Activated CD8-positive, alpha-beta memory T cell treated with anti-CD3 and anti-CD28 coated beads, Interleukin-2, amount 50 U/mL, for 24 hours (primary cell): ENCODE measurements around the gene SASH1.

Experiments
- DNase-seq: peaks from one replicate; pipeline ENCODE4 v3.0.0-alpha.2; 2020; ENCODE audit errors: extremely low read depth

SASH1 gene

GRCh38 chr6:148521158-148521557, 178.5 kb downstream of the SASH1 start:
- DNase-seq: no peak

DNA sequence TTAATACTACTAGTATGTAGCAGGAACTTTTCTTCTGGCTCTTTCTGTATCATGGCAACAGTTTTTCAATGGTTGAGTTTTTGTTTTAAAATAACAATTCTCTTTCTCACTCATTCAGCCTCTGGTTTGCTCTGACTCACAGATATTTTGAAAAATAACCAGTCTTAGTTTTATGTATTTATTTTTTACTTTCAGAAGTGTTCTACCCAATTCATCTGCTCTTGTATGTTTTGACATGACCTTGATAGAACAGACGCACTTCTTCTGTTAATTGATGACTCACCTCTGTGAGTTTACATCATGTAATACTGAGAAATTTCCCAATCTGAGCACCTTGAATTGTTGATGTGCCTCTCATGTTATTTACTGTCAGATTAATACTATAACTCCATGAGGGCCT, 178.9 kb downstream of the SASH1 start:
- DNase-seq: no peak

DNA sequence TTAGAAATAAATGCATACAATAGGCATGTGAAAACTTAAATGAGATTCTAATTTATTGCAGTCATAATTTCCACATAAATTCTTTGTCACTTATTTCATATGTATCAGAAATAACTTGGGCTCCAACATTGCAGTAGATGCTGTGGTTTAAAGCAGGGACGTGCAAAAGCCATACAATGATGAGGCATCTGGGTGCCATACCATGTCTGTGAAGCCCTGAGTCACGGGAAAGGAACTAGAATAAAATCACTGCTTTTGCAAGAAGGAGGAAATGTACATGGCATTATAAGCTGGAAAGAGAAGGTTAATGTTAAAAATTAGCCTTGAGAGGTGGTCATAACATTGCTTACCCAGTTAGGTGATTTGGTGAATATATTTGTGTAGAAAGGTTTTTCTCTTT, 180.4 kb downstream of the SASH1 start:
- no peak for DNase-seq

DNA sequence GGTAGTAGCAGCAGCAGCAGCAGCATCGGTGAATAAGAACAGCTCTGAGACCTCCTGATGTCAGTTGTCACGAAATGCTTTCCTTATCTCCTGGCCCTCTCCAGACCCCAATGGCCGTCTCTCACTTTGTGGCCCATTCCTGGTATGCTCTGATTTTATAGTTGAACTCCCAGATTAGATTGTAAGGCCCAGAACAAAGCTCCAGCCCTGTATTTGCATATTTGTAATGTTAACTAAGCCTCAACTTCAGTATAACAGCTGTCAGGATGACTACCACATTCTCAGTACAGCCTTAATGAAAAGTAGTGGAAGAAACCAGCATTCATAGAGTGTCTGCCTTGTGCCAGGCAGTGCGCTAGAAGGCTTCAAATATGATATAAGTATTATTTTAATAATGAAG, 180.9 kb downstream of the SASH1 start:
- no peak for DNase-seq

- no peak for DNase-seq
Observed at GRCh38 chr6:148524471-148524882, 181.8 kb downstream of the SASH1 start.

DNA sequence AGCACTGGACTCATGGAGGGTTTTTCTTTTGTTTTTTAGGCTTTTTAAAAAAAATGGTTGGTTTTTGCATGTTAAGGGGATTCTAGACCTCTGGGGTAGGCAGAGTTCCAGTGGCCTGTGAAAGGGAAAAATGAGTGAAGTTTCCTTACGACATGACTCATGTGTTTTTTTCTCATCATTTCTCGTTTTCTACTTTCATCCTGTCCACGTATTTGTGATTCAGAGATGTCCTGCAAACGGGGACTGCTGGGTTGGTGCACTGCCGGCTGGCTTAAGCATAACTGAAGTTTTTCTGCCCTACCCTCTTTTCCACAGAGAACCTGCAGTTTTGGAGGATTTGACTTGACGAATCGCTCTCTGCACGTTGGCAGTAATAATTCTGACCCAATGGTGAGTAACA, 182.3 kb downstream of the SASH1 start:
- DNase-seq: no peak

DNA sequence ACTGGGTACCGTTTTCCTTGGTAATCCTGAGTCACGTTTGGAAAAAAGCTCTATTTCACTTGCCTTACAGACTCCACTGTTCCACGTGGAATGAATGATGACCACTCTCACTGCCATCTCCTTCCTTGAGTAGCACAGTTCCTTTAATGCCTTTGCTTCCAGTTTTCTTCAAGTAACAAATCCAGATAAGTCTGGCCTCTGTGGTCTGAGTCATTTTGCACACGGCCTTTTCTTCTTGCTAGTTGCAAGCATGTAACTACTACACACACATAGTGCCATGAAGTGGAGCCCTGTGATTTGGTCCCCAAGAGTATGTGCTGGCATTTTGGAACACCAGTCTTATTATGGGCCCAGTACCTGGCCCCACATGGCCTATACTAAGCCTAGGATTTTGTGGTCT, 182.8 kb downstream of the SASH1 start:
- DNase-seq: no peak

GRCh38 chr6:148526145-148526544, 183.5 kb downstream of the SASH1 start:
- no peak for DNase-seq

GRCh38 chr6:148528292-148528691, 185.7 kb downstream of the SASH1 start:
- DNase-seq: no peak

DNA sequence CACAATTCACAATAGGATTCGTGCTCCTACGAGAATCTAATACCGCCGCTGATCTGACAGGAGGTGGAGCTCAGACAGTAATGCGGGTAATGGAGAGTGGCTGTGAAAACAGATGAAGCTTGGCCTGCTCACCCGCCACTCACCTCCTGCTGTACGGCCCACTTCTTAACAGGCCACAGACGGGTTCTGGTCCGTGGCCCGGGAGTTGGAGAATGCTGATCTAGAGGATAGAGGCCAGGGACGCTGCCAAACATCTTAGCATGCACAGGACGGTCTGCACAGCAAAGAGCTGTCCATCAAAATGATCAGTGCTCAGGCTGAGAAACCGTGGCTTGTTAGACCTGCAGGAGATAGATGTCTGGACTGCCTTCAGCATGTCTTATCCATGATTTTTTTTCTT, 186.4 kb downstream of the SASH1 start:
- DNase-seq: no peak

- DNase-seq: no peak
Observed at GRCh38 chr6:148530394-148530953, 187.8 kb downstream of the SASH1 start.

DNA sequence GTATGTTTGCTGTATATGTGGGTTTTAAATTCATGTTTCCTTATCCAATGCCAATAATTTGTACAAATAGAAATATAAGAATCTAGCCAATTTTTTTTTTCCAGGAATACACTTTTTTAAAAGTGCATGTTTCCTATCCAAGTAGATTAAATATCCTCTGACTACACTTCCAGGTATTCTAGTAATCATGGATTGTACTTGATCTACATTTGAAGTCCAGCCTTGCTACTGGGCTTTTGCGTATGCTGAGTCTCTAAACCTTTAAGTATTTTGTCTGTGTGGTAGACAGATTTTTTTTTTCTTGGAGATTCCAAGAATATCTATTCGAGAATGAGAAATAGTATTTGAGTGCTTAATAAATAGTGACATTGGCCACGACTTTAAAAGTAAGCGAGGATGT, 188.3 kb downstream of the SASH1 start:
- DNase-seq: no peak

DNA sequence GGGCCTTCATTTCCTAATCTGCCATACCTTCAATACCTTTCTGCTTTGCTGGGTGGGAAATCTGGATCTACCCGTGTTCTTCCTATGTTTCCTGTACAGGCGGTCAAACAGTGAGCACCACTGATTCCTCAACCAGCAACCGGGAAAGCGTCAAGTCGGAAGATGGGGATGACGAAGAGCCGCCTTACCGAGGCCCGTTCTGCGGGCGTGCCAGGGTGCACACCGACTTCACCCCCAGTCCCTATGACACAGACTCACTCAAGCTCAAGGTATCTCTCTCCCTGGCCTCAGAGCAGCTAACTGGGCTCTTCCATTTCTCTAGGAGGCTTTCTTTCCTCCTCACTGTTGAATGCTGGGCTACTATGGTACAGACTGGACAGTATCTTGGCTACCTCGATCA, 190.1 kb downstream of the SASH1 start:
- no peak for DNase-seq

GRCh38 chr6:148533309-148534107, 190.9 kb downstream of the SASH1 start:
- DNase-seq: no peak

- DNase-seq: no peak
Observed at GRCh38 chr6:148534871-148535270, 192.2 kb downstream of the SASH1 start.

DNA sequence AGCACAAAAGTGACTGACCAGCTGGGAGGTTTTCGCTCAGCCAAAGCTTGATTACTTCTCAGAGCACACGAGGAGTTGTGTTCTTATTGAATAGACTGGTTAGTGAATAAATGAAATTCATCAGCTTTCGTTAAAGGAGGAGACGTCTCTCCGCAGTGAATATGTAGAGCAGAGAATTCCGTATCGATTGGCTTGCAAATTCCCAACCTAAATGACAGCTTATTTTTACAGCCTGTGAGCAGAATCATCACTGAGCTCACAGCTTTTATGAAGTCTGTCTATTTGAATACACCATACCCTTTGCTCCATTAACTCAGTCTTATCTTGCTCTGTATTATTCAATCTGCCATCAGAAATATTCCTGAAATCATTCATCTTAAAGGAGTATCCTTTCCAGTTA, 192.7 kb downstream of the SASH1 start:
- DNase-seq: no peak

DNA sequence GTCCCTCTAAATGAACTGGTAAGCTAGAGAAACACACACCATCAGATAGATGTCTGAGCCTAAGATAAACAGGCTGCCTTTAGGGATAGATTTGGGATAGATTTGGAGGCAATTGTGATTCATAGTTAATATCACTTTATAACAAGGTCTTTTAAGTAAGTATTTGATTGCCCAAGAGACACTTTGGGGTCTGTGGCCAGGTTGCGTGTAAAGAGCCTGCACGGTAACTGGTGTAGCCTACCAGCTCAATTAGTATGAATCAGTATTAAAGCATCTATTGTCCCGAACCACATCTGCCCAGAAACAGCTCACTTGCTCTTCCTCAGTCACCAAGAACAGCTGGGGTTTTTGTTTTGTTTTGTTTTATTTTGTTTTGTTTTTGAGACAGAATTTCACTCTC, 193.3 kb downstream of the SASH1 start:
- no peak for DNase-seq

GRCh38 chr6:148538261-148539190, 195.9 kb downstream of the SASH1 start:
- no peak for DNase-seq

- DNase-seq: no peak
Observed at GRCh38 chr6:148543540-148543939, 200.9 kb downstream of the SASH1 start.

- no peak for DNase-seq
Observed at GRCh38 chr6:148544421-148544820, 201.8 kb downstream of the SASH1 start.

DNA sequence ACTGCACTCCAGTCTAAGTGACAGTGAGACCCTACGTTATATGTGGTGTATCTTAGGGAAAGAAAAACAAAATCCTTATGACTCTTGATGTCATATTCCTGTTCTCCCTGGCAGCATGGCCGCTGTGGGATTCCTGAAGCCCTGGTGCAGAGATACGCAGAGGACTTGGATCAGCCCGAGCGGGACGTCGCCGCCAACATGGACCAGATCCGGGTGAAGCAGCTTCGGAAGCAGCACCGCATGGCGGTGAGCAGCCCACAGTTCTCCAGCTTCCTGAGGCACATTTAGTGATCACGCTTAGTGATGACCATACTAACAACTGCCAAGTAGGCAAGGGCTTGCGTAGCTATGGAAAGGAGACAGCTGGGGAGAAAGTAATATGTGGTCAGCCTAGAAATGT, 203.3 kb downstream of the SASH1 start:
- no peak for DNase-seq

- no peak for DNase-seq
Observed at GRCh38 chr6:148547110-148547509, 204.5 kb downstream of the SASH1 start.
